Activated naive CD4-positive, alpha-beta T cell (primary cell): Measurements from ENCODE around the gene VGLL4.

Experiments used
- DNase-seq, 4 experiments: peaks; one replicate each; lab custom pipeline; 2025; lab: John Stamatoyannopoulos, UW

The VGLL4 gene

DNA sequence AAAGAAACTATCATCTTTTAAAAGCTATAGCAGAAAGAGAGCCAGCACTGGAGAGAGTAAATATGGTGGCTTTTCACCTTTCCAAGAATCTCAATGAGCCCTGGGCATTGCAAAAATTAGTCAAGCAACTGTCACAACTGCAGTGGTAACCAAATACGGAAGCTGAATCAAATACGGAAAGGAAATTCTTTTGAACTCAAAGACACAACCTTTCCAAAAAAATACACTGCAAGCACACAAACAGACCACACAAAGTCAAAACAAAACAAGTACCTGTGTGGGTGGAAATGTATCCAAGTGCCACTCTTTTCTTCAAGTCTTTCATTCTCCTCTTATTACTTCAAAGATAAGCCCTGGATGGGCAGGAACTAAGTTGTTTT lies 17.6 kb downstream of the VGLL4 start:
- no peak for DNase-seq

- DNase-seq: no peak
Measured at GRCh38 chr3:11625376-11626083, 18.2 kb downstream of the VGLL4 start.

GRCh38 chr3:11624704-11625375 lies 18.9 kb downstream of the VGLL4 start:
- DNase-seq: no peak

DNA sequence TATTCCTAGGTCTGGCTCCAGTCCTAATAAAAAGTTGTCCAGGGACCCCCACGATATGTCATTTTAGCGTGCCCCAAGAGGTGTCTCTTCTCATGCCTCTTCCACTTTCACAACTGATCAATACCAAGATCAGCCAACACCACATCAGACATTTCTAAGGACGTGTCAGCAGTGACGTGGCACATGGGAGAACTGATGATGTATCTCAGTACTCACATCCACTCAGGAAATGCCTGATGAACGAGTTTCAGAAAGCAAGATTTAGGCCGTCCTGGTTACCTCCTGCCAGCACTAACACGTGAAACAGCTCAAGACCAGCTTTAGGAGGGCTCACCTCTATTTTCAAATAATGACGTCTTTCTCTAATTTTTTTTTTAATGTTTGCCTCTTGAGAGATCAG lies 19.6 kb downstream of the VGLL4 start:
- no peak for DNase-seq

GRCh38 chr3:11622586-11623550 lies 20.8 kb downstream of the VGLL4 start:
- no peak for DNase-seq

- no peak for DNase-seq
Measured at GRCh38 chr3:11621077-11621476, 22.6 kb downstream of the VGLL4 start.

GRCh38 chr3:11619946-11620652 lies 23.6 kb downstream of the VGLL4 start:
- no peak for DNase-seq

DNA sequence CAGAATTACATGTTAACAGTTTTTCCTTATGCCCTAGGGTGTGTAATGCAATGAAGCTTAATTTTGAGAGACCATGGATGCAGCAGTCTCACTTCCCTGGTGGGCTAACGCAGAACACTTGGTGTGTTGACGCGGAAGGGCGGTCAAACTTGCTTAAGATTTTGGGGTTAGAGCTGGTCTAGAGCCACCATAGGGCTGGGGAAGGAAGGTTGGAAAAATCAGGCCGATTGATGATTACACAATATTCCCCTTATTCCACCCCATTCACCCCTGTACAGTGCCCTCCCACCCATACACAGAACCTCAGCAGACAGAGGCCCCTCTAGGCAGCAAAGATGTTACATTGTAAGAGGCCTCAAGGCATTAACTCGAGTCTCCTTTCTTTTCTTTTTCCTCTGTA lies 24.3 kb downstream of the VGLL4 start:
- DNase-seq: no peak

GRCh38 chr3:11618904-11619303 lies 24.8 kb downstream of the VGLL4 start:
- no peak for DNase-seq

GRCh38 chr3:11616551-11616950 lies 27.2 kb downstream of the VGLL4 start:
- no peak for DNase-seq

DNA sequence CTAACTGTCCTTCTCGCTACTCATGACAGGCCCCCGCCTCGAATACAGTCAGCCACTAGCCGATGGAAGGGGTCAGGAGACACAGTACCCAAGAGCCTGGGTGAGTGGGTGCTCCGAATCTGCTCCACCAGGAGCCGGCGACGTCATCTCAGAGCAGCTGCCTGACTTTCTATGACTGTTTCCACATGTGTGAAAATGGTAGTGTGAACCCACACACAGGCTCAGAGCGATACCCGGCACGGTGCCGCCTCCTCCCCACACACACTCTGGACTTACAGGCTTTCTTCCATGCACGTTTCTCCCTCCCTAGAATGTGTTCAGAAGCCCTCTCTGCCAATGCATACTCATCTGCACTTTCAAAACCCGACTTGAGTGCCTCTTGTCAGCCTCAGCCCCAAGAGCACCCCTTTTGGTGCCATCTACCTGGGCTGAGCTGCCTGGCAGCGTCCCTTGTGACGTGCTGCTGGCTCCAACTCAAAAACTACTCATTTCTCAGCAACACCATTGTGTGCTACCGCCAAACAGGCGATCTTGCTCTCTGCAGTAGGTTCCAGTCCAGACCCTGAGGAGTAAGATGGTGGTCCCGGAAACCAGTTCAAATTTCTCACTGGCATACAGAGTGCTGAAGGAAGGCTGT lies 29.7 kb downstream of the VGLL4 start:
- no peak for DNase-seq

DNA sequence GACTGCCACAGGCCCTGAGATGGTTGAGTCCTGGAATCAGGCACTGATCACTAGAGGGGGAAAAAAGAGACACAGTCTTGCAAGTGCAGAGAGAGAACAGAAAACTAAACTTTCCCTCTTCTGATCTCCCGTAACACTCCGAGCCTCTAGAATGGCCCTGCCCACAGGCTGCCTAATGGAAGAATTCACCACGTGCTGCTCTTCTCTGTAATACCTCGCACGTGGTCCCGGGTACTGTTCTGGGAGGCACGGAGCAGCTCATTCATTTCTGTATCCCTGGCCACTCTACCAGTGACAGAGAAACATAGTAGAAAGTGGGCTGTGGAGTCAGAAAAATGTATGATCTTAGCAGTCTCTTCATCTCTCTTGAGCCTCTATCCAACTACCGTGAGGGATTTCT lies 30.4 kb downstream of the VGLL4 start:
- DNase-seq: no peak

- no peak for DNase-seq
Measured at GRCh38 chr3:11612515-11613188, 31.1 kb downstream of the VGLL4 start.

- no peak for DNase-seq
Measured at GRCh38 chr3:11611341-11611799, 32.3 kb downstream of the VGLL4 start.

DNA sequence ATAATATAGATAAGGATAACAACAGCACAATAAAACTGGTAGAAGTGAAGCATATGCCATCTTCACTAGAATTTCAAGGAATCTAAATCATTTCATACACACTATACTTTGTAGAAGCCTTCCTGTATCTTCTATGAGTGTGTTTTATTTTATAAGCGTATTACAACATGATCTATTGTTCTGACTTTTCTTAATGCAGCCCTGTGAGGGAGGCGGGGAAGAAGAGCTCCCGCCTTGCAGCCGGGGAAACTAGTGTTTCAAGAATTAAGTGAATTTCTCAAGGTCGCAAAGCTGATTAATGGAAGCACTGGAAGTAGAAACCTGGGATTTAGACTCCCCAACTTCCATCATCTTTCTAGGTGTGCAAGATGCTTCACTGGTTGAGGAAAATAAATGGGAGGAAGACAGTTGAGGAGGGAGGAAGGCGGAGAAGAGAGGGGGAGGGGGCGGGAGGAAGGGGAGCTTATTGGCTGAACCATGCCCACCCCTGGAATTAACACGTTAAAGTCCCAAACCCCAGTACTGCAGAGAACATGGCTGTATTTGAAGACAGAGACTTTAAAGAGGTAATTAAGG lies 32.9 kb downstream of the VGLL4 start:
- DNase-seq: no peak

DNA sequence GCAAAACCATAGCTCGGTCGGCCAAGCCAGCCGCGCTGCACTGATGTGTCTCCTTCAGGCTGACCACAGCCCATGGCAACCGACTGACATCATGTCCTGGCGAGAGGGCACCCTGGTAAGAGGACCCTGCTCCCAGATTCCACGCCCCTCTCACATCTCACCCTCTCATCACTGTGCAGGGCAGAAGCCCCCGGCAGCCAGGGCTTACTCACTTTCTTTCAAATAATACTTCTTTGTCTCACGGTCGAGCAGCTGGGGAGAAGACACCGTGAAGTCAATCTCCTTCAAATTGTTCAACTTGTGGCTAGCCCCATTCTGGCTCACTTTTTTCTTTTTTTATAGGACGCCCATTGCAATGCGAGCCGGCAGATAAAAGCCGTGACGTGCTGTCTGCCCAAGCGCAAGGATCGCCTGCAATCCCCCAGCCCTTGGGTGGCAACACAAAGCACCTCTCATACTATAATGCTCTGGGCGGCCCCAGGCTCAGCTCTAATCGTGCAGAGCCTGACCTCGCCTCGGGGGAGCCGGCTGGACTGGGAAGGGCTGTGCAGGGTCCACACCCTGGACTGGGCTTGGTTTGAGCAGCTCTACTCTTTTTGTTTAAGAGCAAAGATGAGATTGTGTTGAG lies 33.6 kb downstream of the VGLL4 start:
- DNase-seq: no peak

GRCh38 chr3:11609481-11609880 lies 34.2 kb downstream of the VGLL4 start:
- DNase-seq: no peak

GRCh38 chr3:11607816-11608215 lies 35.9 kb downstream of the VGLL4 start:
- no peak for DNase-seq

DNA sequence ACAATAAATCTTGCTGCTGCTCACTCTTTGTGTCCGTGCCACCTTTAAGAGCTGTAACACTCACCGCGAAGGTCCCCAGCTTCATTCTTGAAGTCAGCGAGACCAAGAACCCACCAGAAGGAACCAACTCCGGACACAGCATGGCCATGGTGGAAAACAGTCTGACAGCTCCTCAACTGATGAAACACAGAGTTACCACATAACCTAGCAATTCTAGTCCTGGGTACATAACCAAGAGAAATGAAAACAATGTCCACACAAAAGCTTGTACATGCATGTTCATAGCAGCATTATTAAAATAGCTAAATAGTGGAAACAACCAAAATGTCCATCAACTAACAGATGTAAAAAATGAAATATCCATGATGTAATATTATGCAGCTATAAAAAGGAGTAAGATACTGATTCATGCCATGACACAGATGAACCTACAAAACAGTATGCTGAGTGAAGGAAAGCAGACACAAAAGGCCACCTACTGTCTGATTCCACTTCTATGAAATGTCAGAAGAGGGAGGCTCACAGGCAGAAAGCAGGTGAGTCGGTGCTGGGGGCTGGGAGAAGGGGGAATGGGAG lies 36.8 kb downstream of the VGLL4 start:
- no peak for DNase-seq
